AG09309 (cell line): ENCODE results near the gene CFL1.

Source experiments
- DNase-seq: peaks from one replicate; pipeline ENCODE4 v3.0.0-alpha.2; 2010; ENCODE audit warnings: low read depth
- H3K4me3 ChIP-seq: 2 replicates; pipeline ENCODE4 v1.5.1; 2011; ENCODE audit warnings: mild to moderate bottlenecking, low read depth, low read length, moderate library complexity; ENCODE audit not compliant: control insufficient read depth
- TF ChIP-seq, protein P1 (sequence below): IDR thresholded peaks from 2 replicates; pipeline ENCODE4 v1.5.1; 2011; ENCODE audit warnings: mild to moderate bottlenecking, low read depth, low read length, inconsistent platforms; ENCODE audit not compliant: insufficient read depth, control insufficient read depth; ENCODE audit errors: missing control alignments

CFL1 gene

GRCh38 chr11:65859812-65860277 lies 1.9 kb upstream of the CFL1 start:
- TF ChIP-seq, protein P1, sequence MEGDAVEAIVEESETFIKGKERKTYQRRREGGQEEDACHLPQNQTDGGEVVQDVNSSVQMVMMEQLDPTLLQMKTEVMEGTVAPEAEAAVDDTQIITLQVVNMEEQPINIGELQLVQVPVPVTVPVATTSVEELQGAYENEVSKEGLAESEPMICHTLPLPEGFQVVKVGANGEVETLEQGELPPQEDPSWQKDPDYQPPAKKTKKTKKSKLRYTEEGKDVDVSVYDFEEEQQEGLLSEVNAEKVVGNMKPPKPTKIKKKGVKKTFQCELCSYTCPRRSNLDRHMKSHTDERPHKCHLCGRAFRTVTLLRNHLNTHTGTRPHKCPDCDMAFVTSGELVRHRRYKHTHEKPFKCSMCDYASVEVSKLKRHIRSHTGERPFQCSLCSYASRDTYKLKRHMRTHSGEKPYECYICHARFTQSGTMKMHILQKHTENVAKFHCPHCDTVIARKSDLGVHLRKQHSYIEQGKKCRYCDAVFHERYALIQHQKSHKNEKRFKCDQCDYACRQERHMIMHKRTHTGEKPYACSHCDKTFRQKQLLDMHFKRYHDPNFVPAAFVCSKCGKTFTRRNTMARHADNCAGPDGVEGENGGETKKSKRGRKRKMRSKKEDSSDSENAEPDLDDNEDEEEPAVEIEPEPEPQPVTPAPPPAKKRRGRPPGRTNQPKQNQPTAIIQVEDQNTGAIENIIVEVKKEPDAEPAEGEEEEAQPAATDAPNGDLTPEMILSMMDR = no peak
- H3K4me3 ChIP-seq = peak overlapping the region; percentile 84
- no peak for DNase-seq

- TF ChIP-seq, protein P1 = no peak
- DNase-seq = peak; percentile 83
- peak overlapping the region; percentile 84 for H3K4me3 ChIP-seq
Measured at GRCh38 chr11:65859095-65859811, 1.3 kb upstream of the CFL1 start.

GRCh38 chr11:65858681-65859087 lies 704 bp upstream of the CFL1 start:
- DNase-seq = no peak
- TF ChIP-seq, protein P1 = no peak
- H3K4me3 ChIP-seq = peak overlapping the region; percentile 84

DNA sequence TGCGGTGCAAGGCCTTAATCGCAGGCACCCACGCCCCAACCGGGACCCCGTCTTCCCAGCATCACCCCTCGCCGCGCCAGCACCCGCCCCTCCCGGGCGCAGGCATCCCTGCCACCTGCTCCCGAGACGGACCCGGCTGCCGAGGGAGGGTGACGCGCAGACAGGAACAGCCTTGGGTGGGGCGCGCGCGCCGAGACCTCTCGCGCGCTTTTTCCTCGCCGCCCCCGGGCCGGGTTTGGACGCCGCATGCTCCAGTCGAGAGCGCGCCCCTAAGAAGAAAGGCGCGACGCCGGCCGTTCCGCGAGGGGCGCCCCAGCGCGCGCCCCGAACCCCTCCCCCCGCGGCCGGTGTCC lies 504 bp downstream of the CFL1 start:
- TF ChIP-seq, protein P1 = no peak
- peak overlapping the region; percentile 84 for H3K4me3 ChIP-seq
- no peak for DNase-seq

GRCh38 chr11:65856689-65857499 lies 1.1 kb downstream of the CFL1 start:
- TF ChIP-seq, protein P1 = no peak
- no peak for DNase-seq
- H3K4me3 ChIP-seq = peak overlapping the region; percentile 84

- no peak for DNase-seq
- peak overlapping the region; percentile 84 for H3K4me3 ChIP-seq
- TF ChIP-seq, protein P1 = no peak
Measured at GRCh38 chr11:65855927-65856363, 2.0 kb downstream of the CFL1 start.
